ENCODE data around the gene TCFL5.
"Not testable (repeated sequence)": the region's sequence is repeated elsewhere in the genome, so short reads cannot be mapped to it uniquely, and the experiment has no call there.

The TCFL5 gene

DNA sequence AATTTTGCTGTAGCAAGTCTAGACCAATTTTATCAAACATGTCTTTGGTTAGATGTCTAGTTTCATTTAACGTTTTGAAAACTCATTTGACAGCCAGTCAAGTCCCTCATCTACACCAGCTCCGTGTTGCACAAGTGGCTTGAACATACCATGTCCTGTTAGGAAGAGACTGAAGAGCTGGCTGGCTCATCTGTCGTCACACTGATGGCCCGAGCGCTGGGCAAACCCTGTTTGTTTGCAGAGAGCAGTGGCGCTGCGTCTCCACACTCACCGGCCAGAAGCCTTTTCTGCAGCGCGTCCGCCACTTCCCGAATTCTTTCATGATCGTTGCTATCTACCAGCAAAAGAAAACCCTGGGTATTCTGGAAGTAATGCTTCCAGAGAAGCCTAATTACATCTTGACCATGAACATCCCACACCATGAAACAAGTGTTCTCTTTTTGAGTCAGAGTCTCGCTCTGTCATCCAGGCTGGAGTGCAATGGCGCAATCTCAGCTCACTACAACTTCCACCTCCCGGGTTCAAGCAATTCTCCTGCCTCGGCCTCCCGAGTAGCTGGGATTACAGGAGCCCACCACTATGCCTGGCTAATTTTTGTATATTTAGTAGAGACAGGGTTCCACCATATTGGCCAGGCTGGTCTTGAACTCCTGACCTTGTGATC is 10.7 kb upstream of the TCFL5 start:
- in situ Hi-C loops (cut with HindIII; ENCODE audit: low pct_ligation_motif_present, low pct_unique_long_range_greater_than_20kb, low sequenced_read_pairs): no loop called here
- DNase-seq: no peak

DNA sequence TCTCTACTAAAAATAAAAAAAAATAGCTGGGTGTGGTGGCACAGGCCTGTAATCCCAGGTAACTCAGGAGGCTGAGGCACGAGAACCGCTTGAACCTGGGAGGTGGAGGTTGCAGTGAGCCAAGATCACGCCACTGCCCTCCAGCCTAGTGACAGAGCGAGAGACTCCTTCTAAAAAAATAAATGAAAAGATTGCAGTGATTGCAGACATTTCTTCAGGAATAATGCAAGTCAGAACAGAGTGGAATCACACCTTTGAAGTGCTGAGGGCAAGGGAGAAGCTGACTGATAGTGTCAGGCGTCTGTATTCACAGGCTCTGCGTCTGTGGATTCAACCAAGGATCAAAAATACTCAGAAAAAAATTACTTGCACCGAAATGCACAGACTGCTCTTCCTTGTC is 2.6 kb upstream of the TCFL5 start:
- no peak for DNase-seq
- in situ Hi-C loops (cut with HindIII; ENCODE audit: low pct_ligation_motif_present, low pct_unique_long_range_greater_than_20kb, low sequenced_read_pairs): no loop called here

DNA sequence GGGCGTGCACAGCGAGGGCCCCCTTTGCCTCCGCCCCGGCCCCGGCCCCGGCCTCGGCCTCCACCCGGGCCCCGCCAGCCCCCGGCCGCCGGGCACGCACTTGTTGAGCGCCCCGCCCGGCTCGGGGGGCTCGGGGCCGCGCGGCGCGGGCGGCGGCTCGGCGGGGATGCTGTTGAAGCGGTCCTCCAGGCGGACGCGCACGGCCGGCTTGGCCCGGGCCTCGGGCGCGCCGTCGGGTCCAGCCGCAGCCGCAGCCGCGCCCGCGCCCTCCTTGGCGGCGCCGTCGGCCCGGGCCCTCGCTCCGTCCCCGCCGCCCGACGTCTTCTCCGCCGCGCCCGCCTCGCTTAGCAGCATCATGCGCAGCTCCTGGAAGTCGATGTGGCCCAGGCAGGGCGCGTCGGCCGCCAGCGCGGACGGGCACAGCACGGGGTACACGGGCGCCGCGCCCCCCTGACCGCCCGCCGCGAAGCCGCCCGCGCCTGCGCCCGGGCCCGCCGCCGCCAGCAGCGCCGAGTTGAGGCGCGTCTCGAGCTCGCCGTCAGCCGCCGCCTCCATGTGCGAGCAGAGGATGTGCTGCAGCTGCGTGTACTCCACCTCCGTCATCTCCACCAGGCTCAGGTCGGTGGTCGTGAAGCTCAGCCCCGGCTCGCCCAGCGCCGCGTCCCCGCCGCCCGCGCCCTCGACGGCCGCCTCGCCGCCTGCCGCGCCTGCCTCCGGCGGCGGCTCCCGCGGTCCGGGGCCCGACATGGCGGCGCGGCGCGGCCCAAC is 514 bp downstream of the TCFL5 start:
- DNase-seq: peak; percentile 8
- in situ Hi-C loops (cut with HindIII; ENCODE audit: low pct_ligation_motif_present, low pct_unique_long_range_greater_than_20kb, low sequenced_read_pairs): no loop called here

DNA sequence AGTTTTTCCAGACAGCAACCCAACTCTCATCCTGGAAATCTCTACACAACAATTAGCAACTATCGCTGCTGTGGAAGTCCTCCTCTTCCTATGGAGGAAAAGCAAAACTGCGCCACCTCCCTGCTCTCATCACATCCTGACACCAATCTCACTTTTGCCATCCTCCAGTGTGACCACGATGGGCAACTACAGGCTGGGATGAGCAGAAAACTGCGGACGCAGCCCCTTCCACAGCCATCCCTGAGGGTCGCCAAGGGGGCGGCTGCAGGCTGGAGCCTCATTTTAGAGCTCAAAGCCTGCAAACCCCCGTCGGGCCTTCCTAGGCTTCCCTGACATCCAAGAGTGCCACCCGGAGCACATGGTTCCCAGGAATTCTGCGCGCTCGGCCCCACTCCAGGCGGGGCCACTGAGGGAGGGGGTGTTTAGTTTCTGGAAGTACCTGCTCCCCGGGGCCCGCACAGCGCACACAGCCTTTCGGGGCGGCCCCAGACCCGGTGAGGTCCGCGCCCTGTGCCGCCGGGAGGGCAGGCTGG is 1.2 kb downstream of the TCFL5 start:
- in situ Hi-C loops (cut with HindIII; ENCODE audit: low pct_ligation_motif_present, low pct_unique_long_range_greater_than_20kb, low sequenced_read_pairs): no loop called here
- no peak for DNase-seq

DNA sequence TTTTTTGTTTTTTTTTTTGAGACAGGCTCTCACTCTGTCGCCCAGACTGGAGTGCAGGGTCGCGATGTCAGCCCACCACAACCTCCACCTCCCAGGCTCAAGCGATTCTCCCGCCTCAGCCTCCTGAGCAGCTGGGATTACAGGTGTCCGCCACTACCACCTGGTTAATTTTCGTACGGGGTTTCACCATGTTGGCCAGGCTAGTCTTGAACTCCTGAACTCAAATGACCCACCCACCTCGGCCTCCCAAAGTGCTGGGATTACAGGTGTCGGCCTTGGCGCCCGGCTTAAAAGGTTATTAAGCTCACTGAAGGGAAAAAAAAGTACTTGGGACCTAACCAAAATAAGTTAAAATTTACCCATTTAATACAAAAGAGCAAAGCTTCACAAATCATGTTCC is 1.9 kb downstream of the TCFL5 start:
- in situ Hi-C loops (cut with HindIII; ENCODE audit: low pct_ligation_motif_present, low pct_unique_long_range_greater_than_20kb, low sequenced_read_pairs): no loop called here
- DNase-seq: no peak

DNA sequence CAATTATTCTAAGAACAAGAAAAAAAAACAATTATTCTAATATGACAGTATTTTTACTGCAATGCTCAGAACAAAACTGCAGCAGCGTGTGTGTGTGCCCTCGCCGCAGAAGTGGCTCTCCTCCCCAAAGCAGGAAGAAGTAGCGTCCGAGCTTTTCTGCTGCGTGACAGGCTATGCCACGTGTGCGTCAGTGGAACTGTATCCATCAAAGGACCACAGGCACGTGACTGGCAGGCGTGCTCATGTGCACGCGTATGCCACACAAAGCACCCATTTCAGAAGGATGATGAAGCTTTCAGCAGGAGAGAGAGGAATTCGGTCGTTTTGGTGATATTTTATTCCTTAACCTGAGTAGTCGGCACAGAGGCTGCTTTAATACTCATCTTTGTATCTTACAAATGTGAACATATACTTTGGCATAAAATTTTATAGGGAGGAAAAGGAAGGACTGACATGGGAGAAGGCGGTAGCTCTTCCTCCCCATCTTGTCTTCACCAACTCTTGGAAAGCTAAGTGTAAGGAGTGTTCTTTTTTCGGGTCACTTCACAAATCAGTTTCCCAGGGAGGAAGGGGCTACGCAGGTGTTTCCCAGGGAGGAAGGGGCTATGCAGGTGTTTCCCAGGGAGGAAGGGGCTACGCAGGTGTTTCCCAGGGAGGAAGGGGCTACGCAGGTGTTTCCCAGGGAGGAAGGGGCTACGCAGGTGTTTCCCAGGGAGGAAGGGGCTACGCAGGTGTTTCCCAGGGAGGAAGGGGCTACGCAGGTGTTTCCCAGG is 3.4 kb downstream of the TCFL5 start:
- no peak for DNase-seq
- in situ Hi-C loops (cut with HindIII; ENCODE audit: low pct_ligation_motif_present, low pct_unique_long_range_greater_than_20kb, low sequenced_read_pairs): no loop called here

DNA sequence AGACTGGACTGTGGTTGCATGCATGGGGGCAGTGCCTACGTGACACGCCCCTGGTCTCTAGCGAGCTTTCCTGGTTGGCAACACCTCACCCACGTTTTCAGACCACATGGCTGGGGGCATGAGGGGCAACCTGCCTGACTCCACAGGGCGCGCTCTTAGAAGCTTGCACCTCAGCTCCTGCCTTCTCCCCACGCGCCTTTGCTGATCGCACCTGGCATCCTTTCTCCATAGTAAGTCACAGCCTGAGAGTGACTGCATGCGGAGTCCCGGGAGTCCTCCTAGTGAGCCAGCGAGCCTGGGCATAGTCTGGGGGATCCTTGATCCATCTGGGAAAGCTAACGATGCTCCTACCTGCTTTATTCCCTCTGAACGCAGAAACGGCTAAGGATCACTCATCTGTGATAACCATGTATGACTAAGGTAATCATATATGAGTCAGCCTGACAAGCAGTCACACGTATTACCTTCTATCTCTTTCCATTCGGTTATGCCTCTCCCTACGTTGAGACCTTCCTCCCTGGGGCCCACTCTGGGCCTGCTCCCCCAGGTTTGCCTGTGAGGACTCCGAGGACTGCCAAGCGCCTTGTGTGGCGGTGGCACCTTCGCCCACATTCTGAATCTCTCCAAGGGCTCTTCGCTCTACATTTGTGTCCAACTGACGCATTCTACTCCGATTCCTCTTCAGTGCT is 4.5 kb downstream of the TCFL5 start:
- in situ Hi-C loops (cut with HindIII; ENCODE audit: low pct_ligation_motif_present, low pct_unique_long_range_greater_than_20kb, low sequenced_read_pairs): no loop called here
- peak; percentile 39 for DNase-seq

DNA sequence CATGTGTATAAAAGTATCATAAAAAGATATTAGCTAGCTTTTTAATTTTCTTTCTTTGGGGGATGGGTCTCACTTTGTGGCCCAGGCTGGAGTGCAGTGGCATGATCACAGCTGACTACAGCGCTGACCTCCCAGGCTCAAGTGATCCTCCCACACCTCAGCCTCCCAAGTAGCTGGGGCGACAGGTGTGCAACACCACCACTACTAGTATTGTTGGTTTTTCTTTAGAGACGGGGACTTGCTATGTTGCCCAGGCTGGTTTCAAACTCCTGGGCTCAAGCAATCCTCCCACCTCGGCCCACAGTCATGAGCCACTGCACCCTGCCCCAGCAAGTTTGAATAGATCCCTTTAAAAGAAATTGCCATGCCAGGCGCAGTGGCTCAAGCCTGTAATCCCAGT is 6.5 kb downstream of the TCFL5 start:
- DNase-seq: no peak
- in situ Hi-C loops (cut with HindIII; ENCODE audit: low pct_ligation_motif_present, low pct_unique_long_range_greater_than_20kb, low sequenced_read_pairs): no loop called here

DNA sequence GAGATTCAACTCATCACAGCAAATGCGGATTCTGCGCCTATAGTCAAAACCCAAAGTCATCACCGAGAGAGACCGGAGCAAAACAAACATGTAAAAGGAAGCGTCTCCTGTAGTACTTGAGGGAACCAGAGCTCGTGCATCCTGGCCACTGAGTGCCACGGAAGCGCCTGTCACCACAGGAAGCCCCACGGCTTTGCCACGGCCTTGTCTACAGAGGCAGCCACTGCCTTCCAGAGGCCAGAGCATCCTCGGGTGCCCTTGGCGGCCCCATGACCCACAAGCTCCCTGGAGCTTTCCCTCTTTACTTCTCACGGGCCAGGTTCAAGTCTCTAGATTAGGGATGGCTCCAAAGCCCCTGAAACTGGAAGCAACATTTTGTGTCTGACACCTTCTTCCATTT is 7.5 kb downstream of the TCFL5 start:
- DNase-seq: no peak
- in situ Hi-C loops (cut with HindIII; ENCODE audit: low pct_ligation_motif_present, low pct_unique_long_range_greater_than_20kb, low sequenced_read_pairs): no loop called here

DNA sequence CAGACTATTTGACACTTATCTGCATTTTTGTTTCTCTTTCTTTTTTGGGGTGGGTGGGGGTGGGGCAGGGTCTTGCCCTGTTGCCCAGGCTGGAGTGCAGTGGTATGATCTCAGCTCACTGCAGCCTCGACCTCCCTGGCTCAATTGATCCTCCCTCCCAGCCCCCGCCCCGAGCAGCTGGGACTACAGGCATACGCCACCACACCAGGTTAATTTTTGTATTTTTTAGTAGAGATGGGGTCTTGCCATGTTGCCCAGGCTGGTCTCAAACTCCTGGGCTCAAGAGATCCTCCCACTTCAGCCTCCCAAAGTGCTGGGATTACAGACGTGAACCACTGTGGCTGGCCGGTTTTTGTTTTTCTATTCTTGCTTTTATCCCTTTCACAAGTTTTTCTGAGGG is 8.3 kb downstream of the TCFL5 start:
- in situ Hi-C loops (cut with HindIII; ENCODE audit: low pct_ligation_motif_present, low pct_unique_long_range_greater_than_20kb, low sequenced_read_pairs); DNase-seq: not testable (repeated sequence)

DNA sequence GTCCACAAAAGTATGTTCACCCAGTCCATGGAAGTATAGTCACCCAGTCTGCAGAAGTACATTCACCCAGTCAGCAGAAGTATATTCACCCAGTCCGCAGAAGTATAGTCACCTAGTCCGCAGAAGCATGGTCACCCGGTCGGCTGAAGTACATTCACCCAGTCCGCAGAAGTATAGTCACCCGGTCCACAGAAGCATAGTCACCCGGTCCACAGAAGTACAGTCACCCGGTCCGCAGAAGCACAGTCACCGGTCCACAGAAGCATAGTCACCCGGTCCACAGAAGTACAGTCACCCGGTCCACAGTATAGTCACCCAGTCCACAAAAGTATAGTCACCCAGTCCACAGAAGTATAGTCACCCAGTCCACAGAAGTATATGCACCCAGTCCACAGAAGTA is 8.8 kb downstream of the TCFL5 start:
- in situ Hi-C loops (cut with HindIII; ENCODE audit: low pct_ligation_motif_present, low pct_unique_long_range_greater_than_20kb, low sequenced_read_pairs): no loop called here
- no peak for DNase-seq

DNA sequence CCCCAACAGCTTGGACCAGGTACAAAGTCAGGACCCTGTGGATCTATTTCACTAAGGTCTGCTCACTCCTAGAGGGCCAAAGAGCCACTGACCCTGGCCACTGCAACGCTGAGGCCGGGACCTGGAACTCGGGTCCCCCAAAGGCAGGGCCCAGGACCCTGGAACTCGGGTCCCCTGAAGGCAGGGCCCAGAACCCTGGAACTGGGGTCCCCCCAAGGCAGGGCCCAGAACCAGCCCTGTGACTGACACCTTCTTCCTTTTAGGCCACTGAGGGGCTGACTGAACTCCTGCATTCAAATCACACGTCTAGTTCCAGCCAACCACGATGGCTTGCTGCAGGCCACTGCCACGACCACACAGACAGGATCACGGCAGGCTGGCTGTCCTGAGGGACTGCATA is 9.4 kb downstream of the TCFL5 start:
- in situ Hi-C loops (cut with HindIII; ENCODE audit: low pct_ligation_motif_present, low pct_unique_long_range_greater_than_20kb, low sequenced_read_pairs): no loop called here
- DNase-seq: no peak

DNA sequence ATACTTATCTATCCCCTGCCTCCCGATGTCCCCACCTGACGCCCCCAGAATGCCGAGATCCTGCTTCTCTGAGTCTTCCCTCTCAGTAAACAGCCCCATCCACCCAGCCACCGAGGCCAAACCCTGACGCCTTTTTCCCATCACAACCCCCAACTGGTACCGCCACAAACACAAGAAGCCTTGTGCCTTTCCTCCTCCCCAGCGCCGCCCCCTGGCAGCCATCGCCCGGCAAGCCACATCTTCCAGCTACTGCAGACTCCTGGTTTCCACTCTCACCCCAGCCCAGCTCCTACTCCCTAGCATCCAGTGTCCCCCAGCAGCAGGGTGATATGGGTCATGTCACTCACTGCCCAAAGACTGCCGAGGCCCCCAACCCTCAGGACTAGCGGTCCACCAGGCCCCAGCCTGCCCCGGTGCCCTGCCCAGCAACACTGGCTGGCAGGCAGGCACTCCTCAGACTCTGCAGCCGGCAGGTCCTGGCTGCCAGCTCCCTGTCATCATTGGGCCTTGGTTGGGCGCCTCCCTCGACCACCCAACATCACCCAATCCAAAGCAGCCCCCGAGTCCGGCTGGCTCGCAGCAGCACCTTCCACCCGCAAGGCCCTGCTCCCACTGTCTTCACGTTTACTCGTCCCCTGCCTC is 11.2 kb downstream of the TCFL5 start:
- no peak for DNase-seq

DNA sequence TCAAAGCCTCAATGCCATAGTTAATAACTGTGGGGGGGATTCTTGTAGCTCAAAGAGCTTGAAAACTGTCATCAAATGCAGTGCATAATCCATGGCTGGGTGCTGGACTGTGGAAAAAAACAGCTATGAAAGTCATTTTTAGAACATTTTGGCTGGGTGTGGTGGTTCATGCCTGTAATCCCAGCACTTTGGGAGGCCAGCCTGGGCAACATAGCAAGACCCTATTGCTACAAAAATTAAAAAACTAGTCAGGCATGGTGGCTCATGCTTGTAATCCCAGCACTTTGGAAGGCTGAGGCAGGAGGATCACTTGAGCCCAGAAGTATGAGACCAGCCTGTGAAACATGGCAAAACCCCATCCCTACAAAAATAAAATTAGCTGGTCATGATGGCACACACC is 12.2 kb downstream of the TCFL5 start:
- no peak for DNase-seq
- in situ Hi-C loops (cut with HindIII; ENCODE audit: low pct_ligation_motif_present, low pct_unique_long_range_greater_than_20kb, low sequenced_read_pairs): no loop called here

More for the DNA sequence above, 11.2 kb downstream of the TCFL5 start:
- in situ Hi-C loops (cut with HindIII; ENCODE audit: low pct_ligation_motif_present, low pct_unique_long_range_greater_than_20kb, low sequenced_read_pairs): no loop called here

DNA sequence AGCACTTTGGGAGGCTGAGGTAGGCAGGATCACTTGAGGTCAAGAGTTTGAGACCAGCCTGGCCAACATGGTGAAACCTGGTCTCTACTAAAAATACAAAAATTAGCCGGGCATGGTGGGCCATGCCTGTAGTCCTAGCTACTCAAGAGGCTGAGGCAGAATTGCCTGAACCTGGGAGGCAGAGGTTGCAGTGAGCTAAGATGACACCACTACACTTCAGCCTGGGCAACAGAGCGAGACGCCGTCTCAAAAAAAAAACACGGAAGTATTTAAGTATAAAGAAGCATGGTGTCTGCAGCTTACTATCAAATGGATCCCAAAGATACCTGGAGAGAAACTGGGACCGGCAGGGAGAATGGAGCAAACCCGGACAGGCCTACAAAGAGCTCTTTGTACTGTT is 12.7 kb downstream of the TCFL5 start:
- in situ Hi-C loops (cut with HindIII; ENCODE audit: low pct_ligation_motif_present, low pct_unique_long_range_greater_than_20kb, low sequenced_read_pairs); DNase-seq: not testable (repeated sequence)

DNA sequence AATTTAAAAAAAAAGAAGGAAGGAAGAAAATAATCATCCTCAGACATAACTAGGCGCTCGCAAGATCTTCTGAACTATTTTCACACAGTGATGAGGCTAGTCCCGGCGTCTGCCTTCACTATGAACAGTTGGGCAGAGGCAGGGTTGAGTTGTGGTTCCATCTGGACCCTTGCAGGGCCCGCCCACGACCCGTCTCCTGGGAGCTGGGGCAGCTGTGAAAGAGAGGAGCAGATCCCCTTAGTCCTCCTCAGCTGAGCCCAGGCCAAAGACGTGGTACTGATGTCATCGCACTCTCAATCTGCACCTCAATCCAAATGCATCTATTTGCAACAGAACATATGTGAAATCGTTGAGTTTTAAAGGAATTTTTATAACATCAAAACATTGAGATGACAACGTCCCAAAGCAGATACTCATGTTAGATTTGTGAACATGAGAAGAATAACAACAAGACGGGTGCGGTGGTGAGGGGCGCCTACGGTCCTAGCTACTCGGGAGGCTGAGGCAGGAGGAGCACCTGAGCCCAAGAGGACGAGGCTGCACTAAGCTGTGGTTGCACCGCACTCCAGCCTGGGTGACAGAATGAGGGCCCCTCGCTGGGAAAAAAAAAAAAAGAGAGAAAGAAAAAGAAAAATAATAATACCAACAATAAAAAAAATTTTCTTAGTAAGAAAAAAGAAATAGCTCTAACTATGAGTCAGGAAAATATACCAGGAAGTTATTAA is 15.3 kb downstream of the TCFL5 start:
- DNase-seq: no peak
- in situ Hi-C loops (cut with HindIII; ENCODE audit: low pct_ligation_motif_present, low pct_unique_long_range_greater_than_20kb, low sequenced_read_pairs): no loop called here

DNA sequence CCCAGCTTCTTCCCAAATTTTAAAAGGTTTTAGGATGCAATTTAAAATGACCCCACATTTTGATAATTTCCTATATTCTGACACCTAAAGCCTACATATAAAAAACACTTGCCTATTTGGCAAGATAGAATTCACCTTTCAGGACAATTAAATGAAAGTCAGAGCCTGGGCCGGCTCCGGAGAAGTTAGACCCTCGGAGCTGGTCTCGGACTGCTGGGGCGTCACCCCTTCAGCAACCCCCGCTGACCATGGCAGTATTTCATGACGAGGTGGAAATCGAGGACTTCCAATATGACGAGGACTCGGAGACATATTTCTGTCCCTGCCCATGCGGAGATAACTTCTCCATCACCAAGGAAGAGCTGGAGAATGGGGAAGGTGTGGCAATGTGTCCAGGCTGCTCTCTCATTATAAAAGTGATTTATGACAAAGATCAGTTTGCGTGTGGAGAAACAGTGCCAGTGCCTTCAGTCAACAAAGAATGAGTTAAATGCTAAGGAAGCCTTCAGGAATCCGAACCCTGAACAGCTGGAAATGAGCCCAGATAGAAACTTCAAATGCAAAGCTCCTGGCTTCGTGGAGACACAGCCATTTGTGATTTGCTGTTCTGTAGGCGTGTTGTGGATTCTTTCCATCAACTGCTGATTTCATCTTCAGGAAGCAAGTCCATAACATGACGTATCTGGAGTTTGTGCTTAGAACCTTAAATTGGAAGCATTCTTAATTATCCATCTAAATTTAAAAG is 16.0 kb downstream of the TCFL5 start:
- in situ Hi-C loops (cut with HindIII; ENCODE audit: low pct_ligation_motif_present, low pct_unique_long_range_greater_than_20kb, low sequenced_read_pairs): no loop called here
- DNase-seq: no peak

All from ACHN (cell line).